Transverse colon (tissue), 4 donors: ENCODE data around the gene MRPS21. TPM values are rescaled to one million over a fixed set of nuclear protein-coding genes. Genes with fewer than 3 reads are reported as not detected.
A peak's percentile ranks its signal among the peaks of the same experiment; 100 is the strongest.

Source experiments
- DNase-seq: peaks from one replicate; pipeline ENCODE4 v3.0.0-alpha.2; 2019
- H3K27ac ChIP-seq, 4 donors: fragments of 200-600 bp; sonication (generic); 2 replicates each; pipeline ENCODE4 v1.5.1; 2016 to 2018; ENCODE audit warnings: inconsistent platforms in 4 of 4
- H3K27me3 ChIP-seq: fragments of 200-600 bp; sonication (generic); 2 replicates; pipeline ENCODE4 v1.5.1; 2017; ENCODE audit warnings: inconsistent platforms
- H3K36me3 ChIP-seq, 4 donors: fragments of 200-600 bp; sonication (generic); 2 replicates each; pipeline ENCODE4 v1.5.1; 2017 to 2019; ENCODE audit warnings: inconsistent platforms in 4 of 4
- H3K4me1 ChIP-seq, 4 donors: fragments of 200-600 bp; sonication (generic); 2 replicates each; pipeline ENCODE4 v1.5.1; 2017 to 2020; ENCODE audit warnings: inconsistent platforms in 4 of 4
- H3K4me3 ChIP-seq, 4 donors: fragments of 200-600 bp; sonication (generic); 1 replicate in 1 of 4; 2 replicates in 3 of 4; pipeline versions ENCODE4 v1.5.1 to v1.6.1; 2017 to 2019; ENCODE audit warnings: inconsistent platforms in 4 of 4
- H3K9me3 ChIP-seq, 2 donors: fragments of 200-600 bp; sonication (generic); 2 replicates each; pipeline ENCODE4 v1.5.1; 2017 to 2019; ENCODE audit warnings: inconsistent platforms in 2 of 2
- CTCF ChIP-seq, 5 experiments: fragments of 200-600 bp in 3 of 5; fragments of 450-650 bp in 2 of 5; sonication (generic) in 3 of 5; IDR thresholded peaks; 1 replicate in 2 of 5; 2 replicates in 3 of 5; pipeline ENCODE4 v1.5.1; 2016 to 2017; ENCODE audit warnings: antibody characterized with exemption in 5 of 5, inconsistent platforms in 3 of 5, mild to moderate bottlenecking in 2 of 5, moderate library complexity in 1 of 5
- EP300 ChIP-seq: sonication (generic); formaldehyde crosslinking; IDR thresholded peaks from one replicate; pipeline ENCODE4 v1.6.1; 2017; ENCODE audit warnings: antibody characterized with exemption, low read depth
- POLR2A ChIP-seq: fragments of 450-650 bp; IDR thresholded peaks from one replicate; pipeline ENCODE4 v1.6.1; 2016; ENCODE audit warnings: antibody characterized with exemption, mild to moderate bottlenecking, moderate library complexity
- POLR2AphosphoS5 ChIP-seq, 3 donors: sonication (generic); formaldehyde crosslinking; IDR thresholded peaks; one replicate each; pipeline ENCODE4 v1.6.1; 2016; ENCODE audit warnings: antibody characterized with exemption in 3 of 3
- WGBS, 2 donors: methylation state at CpG; one replicate each; pipeline ENCODE4 v1.1.5; 2018; ENCODE audit warnings: low coverage in 1 of 2; 5-methylcytosine and 5-hydroxymethylcytosine counted together
- in situ Hi-C, 4 donors: fragments of 200-750 bp; cut with MboI; loops; one replicate each; pipeline versions ENCODE4 v1.15.0 to v1.15.1; 2017; ENCODE audit warnings: low sequenced_read_pairs in 3 of 4, low pct_ligation_motif_present in 1 of 4, low pct_unique_long_range_greater_than_20kb in 1 of 4
- intact Hi-C: fragments of 100-400 bp; cut with DNase I; formaldehyde crosslinking; loops from one replicate; pipeline ENCODE4 v1.15.1; 2023; ENCODE audit warnings: low total_unique reads
- total RNA-seq, 4 donors: library from RNA; depleted of rRNA; stranded (reverse); fragments of >200 nt; gene quantifications; one replicate each; pipeline ENCODE4 v1.1.0, GENCODE V29; 2016

MRPS21 gene
- total RNA-seq, 4 donors from 2014 or later = 8.6 to 31.6 (median 25.7) TPM

- DNase-seq = no peak
- H3K27me3 ChIP-seq = peaks cover 2% of the 10 kb centered on the region
- peaks cover 5 to 26% (median 19%) of the 10 kb centered on the region in 4 donors for H3K4me1 ChIP-seq
- no peak overlapping the region for H3K27ac ChIP-seq
- peaks cover 0 to 14% (median 6%) of the 10 kb centered on the region in 4 donors for H3K36me3 ChIP-seq
- no peaks in the 10 kb centered on the region for H3K9me3 ChIP-seq
- H3K4me3 ChIP-seq = no peak overlapping the region
- 78 to 100% methylated on average over 2 to 6 of the region's 6 CpGs for whole genome bisulfite sequencing, 2 donors
- in situ Hi-C loops (no loop called here), intact Hi-C loops (no loop called here)
- TF ChIP-seq POLR2AphosphoS5 (IDR thresholded peaks at IDR 0.05) (no peak), POLR2A (peak; percentile 15)
Observed at GRCh38 chr1:150262388-150263320, 31.0 kb upstream of the MRPS21 start.

- 76 to 86% methylated on average over 2 to 6 of the region's 6 CpGs for WGBS, 2 donors
- H3K4me3 ChIP-seq = no peak overlapping the region
- peaks cover 0 to 14% (median 6%) of the 10 kb centered on the region in 4 donors for H3K36me3 ChIP-seq
- peaks cover 9 to 30% (median 24%) of the 10 kb centered on the region in 4 donors for H3K4me1 ChIP-seq
- no peak for TF ChIP-seq POLR2AphosphoS5 (IDR thresholded peaks at IDR 0.05)
- TF ChIP-seq EP300 = no peak
- no peaks in the 10 kb centered on the region for H3K9me3 ChIP-seq
- H3K27ac ChIP-seq = no peak overlapping the region
- no peaks in the 10 kb centered on the region for H3K27me3 ChIP-seq
- DNase-seq = no peak
- in situ Hi-C loops = no loop called here
- intact Hi-C loops = no loop called here
Observed at GRCh38 chr1:150263549-150263948, 30.1 kb upstream of the MRPS21 start.

GRCh38 chr1:150267896-150268295 lies 25.8 kb upstream of the MRPS21 start:
- TF ChIP-seq POLR2AphosphoS5 (IDR thresholded peaks at IDR 0.05) = no peak
- TF ChIP-seq EP300 = no peak
- TF ChIP-seq POLR2A = no peak
- no peak for TF ChIP-seq CTCF (IDR thresholded peaks at IDR 0.05)
- in situ Hi-C loops = no loop called here
- 0 to 26% methylated on average over 1 to 6 of the region's 6 CpGs for WGBS, 2 donors
- no peaks in the 10 kb centered on the region for H3K9me3 ChIP-seq
- H3K4me1 ChIP-seq = peaks cover 9 to 32% (median 19%) of the 10 kb centered on the region in 4 donors
- peak overlapping the region; percentile 69 to 98 (median 79) for H3K4me3 ChIP-seq
- peaks cover 0 to 14% (median 6%) of the 10 kb centered on the region in 4 donors for H3K36me3 ChIP-seq
- DNase-seq = no peak
- intact Hi-C loops = no loop called here
- H3K27me3 ChIP-seq = no peaks in the 10 kb centered on the region
- peak overlapping the region; percentile 87 to 96 (median 94) for H3K27ac ChIP-seq

- in situ Hi-C loops = no loop called here
- Histone ChIP-seq H3K27ac (peak overlapping the region; percentile 87 to 96 (median 94)), H3K27me3 (no peaks in the 10 kb centered on the region), H3K4me1 (peaks cover 9 to 36% (median 19%) of the 10 kb centered on the region in 4 donors), H3K9me3 (no peaks in the 10 kb centered on the region), H3K4me3 (peak overlapping the region; percentile 69 to 98 (median 79)), H3K36me3 (peaks cover 0 to 14% (median 6%) of the 10 kb centered on the region in 4 donors)
- TF ChIP-seq POLR2AphosphoS5 (IDR thresholded peaks at IDR 0.05) = peak in 1 of 3 donors; percentile 42
- TF ChIP-seq EP300 = no peak
- TF ChIP-seq POLR2A = peak; percentile 5
- WGBS, 2 donors = 0% methylated on average over 21 of the region's 21 CpGs; no CpG with 5 or more reads in 1 of the 2 donors
- DNase-seq = peak; percentile 55
- intact Hi-C loops = no loop called here
Observed at GRCh38 chr1:150268340-150268704, 25.3 kb upstream of the MRPS21 start.

GRCh38 chr1:150268705-150269403 lies 24.8 kb upstream of the MRPS21 start, which contains the start of gene APH1A:
Gene APH1A (minus strand): TSS chr1:150269016. CDS start chr1:150268810, 206 bp downstream.
- no peaks in the 10 kb centered on the region for H3K27me3 ChIP-seq
- peaks cover 9 to 36% (median 19%) of the 10 kb centered on the region in 4 donors for H3K4me1 ChIP-seq
- in situ Hi-C loops = no loop called here
- H3K36me3 ChIP-seq = peaks cover 0 to 14% (median 6%) of the 10 kb centered on the region in 4 donors
- 0% methylated on average over 2 to 49 of the region's 49 CpGs for WGBS, 2 donors
- H3K4me3 ChIP-seq = peak within 1 kb of the TSS; percentile 69 to 98 (median 79)
- peak; percentile 66 for TF ChIP-seq POLR2A
- no peak for TF ChIP-seq EP300
- TF ChIP-seq CTCF (IDR thresholded peaks at IDR 0.05) = no peak
- peak; percentile 68 to 87 (median 76) for TF ChIP-seq POLR2AphosphoS5 (IDR thresholded peaks at IDR 0.05)
- no peaks in the 10 kb centered on the region for H3K9me3 ChIP-seq
- peak; percentile 97 for DNase-seq
- peak within 1 kb of the TSS; percentile 87 to 96 (median 94) for H3K27ac ChIP-seq
- intact Hi-C loops = no loop called here
